ENCODE measurements around the gene BDKRB1. TPM values are rescaled to one million over a fixed set of nuclear protein-coding genes. Genes with fewer than 3 reads are reported as not detected.

The BDKRB1 gene
- total RNA-seq, 2 donors from 2014 or later, result 3.2 to 5.5 TPM

GRCh38 chr14:96299441-96299840, 43.4 kb downstream of the BDKRB1 start:
- Histone ChIP-seq H3K4me3 (no peak overlapping the region), H3K36me3 (no peaks in the 10 kb centered on the region), H3K9ac (ENCODE audit: low read depth in 2 of 2, low read length in 2 of 2) (no peak overlapping the region), H3K4me1 (no peaks in the 10 kb centered on the region), H3K27ac (no peak overlapping the region), H3K9me3 (no peaks in the 10 kb centered on the region), H3K27me3 (no peaks in the 10 kb centered on the region)
- intact Hi-C loops (cut with DNase I), result loop anchor here (5.0 kb wide), 1 partner anchor 123 kb away; no protein-coding TSS in a partner anchor
- TF ChIP-seq CTCF (IDR thresholded peaks at IDR 0.05), result no peak
- DNase-seq, result no peak

GRCh38 chr14:96303981-96304380, 48.0 kb downstream of the BDKRB1 start:
- TF ChIP-seq CTCF (IDR thresholded peaks at IDR 0.05), result no peak
- no peaks in the 10 kb centered on the region for H3K4me1 ChIP-seq
- no peaks in the 10 kb centered on the region for H3K27me3 ChIP-seq
- H3K36me3 ChIP-seq, result no peaks in the 10 kb centered on the region
- no peak overlapping the region for H3K4me3 ChIP-seq
- no peak for DNase-seq
- no peaks in the 10 kb centered on the region for H3K9me3 ChIP-seq
- intact Hi-C loops (cut with DNase I), result no loop called here
- no peak overlapping the region for H3K27ac ChIP-seq
- no peak overlapping the region for H3K9ac ChIP-seq (ENCODE audit: low read depth in 2 of 2, low read length in 2 of 2)

- Histone ChIP-seq H3K27ac (no peak overlapping the region), H3K4me3 (no peak overlapping the region), H3K27me3 (no peaks in the 10 kb centered on the region), H3K36me3 (no peaks in the 10 kb centered on the region), H3K9ac (ENCODE audit: low read depth in 2 of 2, low read length in 2 of 2) (no peak overlapping the region), H3K9me3 (no peaks in the 10 kb centered on the region), H3K4me1 (no peaks in the 10 kb centered on the region)
- intact Hi-C loops (cut with DNase I), result no loop called here
- DNase-seq, result no peak
- TF ChIP-seq CTCF (IDR thresholded peaks at IDR 0.05), result no peak
Observed at GRCh38 chr14:96304956-96305355, 48.9 kb downstream of the BDKRB1 start.

- H3K9me3 ChIP-seq, result no peaks in the 10 kb centered on the region
- intact Hi-C loops (cut with DNase I), result no loop called here
- no peaks in the 10 kb centered on the region for H3K36me3 ChIP-seq
- H3K27ac ChIP-seq, result no peak overlapping the region
- H3K4me1 ChIP-seq, result peaks cover 6% of the 10 kb centered on the region
- no peak overlapping the region for H3K4me3 ChIP-seq
- DNase-seq, result no peak
- no peaks in the 10 kb centered on the region for H3K27me3 ChIP-seq
- no peak overlapping the region for H3K9ac ChIP-seq (ENCODE audit: low read depth in 2 of 2, low read length in 2 of 2)
- no peak for TF ChIP-seq CTCF (IDR thresholded peaks at IDR 0.05)
Observed at GRCh38 chr14:96307434-96307833, 51.4 kb downstream of the BDKRB1 start.

GRCh38 chr14:96309133-96309895, 53.3 kb downstream of the BDKRB1 start:
- Histone ChIP-seq H3K27ac (peak overlapping the region; percentile 49), H3K9me3 (no peaks in the 10 kb centered on the region), H3K4me3 (no peak overlapping the region), H3K4me1 (peaks cover 6% of the 10 kb centered on the region), H3K36me3 (no peaks in the 10 kb centered on the region), H3K9ac (ENCODE audit: low read depth in 2 of 2, low read length in 2 of 2) (peak overlapping the region in 1 of 2 donors; percentile 22), H3K27me3 (no peaks in the 10 kb centered on the region)
- intact Hi-C loops (cut with DNase I), result no loop called here
- TF ChIP-seq CTCF (IDR thresholded peaks at IDR 0.05), result no peak
- peak; percentile 33 for DNase-seq
